Body of pancreas (tissue), 4 donors: ENCODE results near the gene CAVIN3.
A peak's percentile ranks its signal among the peaks of the same experiment; 100 is the strongest.

ENCODE experiments used
- POLR2A ChIP-seq, 3 donors: fragments of 450-650 bp; IDR thresholded peaks; one replicate each; pipeline ENCODE4 v1.6.1; 2016; ENCODE audit warnings: antibody characterized with exemption in 3 of 3, mild to moderate bottlenecking in 2 of 3
- TF ChIP-seq, protein P1 (sequence below), 7 experiments: fragments of 450-650 bp in 4 of 7; fragments of 200-600 bp in 3 of 7; sonication (generic) in 3 of 7; IDR thresholded peaks; one replicate each; pipeline ENCODE4 v1.5.1; 2016 to 2019; ENCODE audit warnings: antibody characterized with exemption in 7 of 7

DNA sequence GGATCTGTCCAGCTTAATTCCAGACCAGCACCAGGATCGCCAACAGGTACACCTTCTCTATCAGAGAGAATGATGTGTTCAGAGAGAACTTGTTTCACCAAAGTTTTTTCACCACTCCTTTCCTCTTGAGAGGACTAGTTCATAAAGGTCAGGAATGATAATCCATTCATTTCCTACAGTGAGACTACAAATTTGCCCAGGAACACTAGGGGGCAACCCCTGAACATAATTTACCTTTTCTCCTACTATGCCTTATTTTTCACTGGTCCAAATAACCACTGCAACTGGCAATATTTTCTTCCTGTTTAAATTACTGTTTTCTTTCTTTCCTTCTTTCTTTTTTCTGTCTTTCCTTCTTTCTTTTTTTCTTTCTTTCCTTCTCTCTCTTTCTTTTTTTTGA lies 22.5 kb downstream of the CAVIN3 start:
- TF ChIP-seq, protein P1, sequence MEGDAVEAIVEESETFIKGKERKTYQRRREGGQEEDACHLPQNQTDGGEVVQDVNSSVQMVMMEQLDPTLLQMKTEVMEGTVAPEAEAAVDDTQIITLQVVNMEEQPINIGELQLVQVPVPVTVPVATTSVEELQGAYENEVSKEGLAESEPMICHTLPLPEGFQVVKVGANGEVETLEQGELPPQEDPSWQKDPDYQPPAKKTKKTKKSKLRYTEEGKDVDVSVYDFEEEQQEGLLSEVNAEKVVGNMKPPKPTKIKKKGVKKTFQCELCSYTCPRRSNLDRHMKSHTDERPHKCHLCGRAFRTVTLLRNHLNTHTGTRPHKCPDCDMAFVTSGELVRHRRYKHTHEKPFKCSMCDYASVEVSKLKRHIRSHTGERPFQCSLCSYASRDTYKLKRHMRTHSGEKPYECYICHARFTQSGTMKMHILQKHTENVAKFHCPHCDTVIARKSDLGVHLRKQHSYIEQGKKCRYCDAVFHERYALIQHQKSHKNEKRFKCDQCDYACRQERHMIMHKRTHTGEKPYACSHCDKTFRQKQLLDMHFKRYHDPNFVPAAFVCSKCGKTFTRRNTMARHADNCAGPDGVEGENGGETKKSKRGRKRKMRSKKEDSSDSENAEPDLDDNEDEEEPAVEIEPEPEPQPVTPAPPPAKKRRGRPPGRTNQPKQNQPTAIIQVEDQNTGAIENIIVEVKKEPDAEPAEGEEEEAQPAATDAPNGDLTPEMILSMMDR (IDR thresholded peaks at IDR 0.05), result peak in 6 of 7 experiments; percentile 15 to 66 (median 50)
- TF ChIP-seq POLR2A (IDR thresholded peaks at IDR 0.05), result no peak
